GM10266 (cell line): ENCODE measurements around the gene ZNF136.

Source experiments
- DNase-seq: peaks from one replicate; pipeline ENCODE4 v3.0.0; 2012; ENCODE audit errors: extremely low spot score
- TF ChIP-seq, protein P1 (sequence below): IDR thresholded peaks from 2 replicates; pipeline ENCODE4 v1.5.1; 2012; ENCODE audit warnings: mild to moderate bottlenecking, low read depth; ENCODE audit not compliant: control insufficient read depth, insufficient read depth; ENCODE audit errors: missing control alignments

The ZNF136 gene

DNA sequence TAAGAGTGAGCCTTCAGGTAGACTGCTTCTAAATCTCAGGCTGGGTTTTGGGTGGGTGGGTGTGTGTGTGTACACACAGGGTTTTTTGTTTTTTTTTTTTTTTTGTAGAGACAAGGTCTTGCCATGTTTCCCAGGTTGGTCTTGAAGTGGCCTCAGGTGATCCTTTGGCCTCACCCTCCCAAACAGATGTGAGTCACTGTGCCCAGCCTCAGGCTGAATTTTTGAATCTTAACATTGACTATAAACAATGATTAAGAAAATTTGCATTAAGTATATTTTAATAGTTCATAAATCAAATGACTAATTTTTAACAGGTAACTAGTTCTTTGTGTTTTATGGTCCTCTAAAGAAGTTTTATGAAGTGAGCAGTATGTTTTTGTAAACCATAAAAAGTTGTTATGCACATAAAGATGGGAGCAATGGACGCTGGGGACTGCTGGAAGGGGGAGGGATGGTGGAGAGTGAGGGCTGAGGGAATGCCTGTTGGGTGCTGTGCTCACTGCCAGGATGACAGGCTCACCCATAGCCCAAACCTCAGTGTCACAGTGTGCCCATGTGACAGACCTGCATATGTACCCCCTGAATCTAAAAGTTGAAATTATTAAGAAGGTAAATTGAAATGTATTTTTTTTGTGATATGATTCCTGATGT is 60.2 kb downstream of the ZNF136 start:
- TF ChIP-seq, protein P1, sequence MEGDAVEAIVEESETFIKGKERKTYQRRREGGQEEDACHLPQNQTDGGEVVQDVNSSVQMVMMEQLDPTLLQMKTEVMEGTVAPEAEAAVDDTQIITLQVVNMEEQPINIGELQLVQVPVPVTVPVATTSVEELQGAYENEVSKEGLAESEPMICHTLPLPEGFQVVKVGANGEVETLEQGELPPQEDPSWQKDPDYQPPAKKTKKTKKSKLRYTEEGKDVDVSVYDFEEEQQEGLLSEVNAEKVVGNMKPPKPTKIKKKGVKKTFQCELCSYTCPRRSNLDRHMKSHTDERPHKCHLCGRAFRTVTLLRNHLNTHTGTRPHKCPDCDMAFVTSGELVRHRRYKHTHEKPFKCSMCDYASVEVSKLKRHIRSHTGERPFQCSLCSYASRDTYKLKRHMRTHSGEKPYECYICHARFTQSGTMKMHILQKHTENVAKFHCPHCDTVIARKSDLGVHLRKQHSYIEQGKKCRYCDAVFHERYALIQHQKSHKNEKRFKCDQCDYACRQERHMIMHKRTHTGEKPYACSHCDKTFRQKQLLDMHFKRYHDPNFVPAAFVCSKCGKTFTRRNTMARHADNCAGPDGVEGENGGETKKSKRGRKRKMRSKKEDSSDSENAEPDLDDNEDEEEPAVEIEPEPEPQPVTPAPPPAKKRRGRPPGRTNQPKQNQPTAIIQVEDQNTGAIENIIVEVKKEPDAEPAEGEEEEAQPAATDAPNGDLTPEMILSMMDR = no peak
- no peak for DNase-seq

DNA sequence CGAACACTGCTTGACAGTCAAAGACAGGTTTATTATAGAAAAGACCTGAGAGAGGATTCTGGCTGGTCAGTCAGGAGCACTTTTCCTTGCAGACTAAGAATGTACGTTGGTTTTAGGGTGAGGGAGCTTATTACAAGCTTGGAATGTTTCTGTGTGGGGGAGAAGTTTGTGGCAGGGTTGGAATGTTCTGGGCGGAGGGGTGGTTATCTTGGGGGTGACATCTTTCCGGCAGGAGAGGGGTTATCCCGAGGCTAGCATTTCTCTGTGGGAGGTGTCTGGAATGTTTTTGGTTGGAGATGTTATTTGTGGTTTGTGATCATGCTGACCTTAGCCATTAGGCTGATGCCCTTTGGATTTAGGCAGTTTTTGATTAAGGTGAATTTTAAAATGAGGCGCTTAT is 61.8 kb downstream of the ZNF136 start:
- TF ChIP-seq, protein P1 = no peak
- DNase-seq = no peak

DNA sequence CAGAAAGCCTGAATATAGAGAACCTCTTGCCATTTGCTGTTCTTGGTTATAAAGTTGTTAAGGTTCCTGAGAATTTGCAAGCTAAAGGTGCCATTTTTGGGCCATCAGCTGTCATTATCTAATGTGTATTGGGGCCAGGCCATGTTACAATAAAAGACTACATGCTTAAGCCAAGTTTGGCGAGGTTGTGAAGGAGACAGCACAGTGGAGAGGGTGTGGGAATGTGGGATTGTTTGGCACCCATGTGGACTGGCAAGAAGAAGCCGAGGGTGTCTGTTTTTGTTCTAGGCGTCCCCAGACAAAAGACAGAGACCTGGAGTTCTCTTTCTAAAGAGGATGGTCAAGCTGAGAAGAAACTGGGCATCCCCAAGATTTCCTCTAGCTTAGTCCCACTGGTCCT is 67.1 kb downstream of the ZNF136 start:
- DNase-seq = no peak
- TF ChIP-seq, protein P1 = no peak

DNA sequence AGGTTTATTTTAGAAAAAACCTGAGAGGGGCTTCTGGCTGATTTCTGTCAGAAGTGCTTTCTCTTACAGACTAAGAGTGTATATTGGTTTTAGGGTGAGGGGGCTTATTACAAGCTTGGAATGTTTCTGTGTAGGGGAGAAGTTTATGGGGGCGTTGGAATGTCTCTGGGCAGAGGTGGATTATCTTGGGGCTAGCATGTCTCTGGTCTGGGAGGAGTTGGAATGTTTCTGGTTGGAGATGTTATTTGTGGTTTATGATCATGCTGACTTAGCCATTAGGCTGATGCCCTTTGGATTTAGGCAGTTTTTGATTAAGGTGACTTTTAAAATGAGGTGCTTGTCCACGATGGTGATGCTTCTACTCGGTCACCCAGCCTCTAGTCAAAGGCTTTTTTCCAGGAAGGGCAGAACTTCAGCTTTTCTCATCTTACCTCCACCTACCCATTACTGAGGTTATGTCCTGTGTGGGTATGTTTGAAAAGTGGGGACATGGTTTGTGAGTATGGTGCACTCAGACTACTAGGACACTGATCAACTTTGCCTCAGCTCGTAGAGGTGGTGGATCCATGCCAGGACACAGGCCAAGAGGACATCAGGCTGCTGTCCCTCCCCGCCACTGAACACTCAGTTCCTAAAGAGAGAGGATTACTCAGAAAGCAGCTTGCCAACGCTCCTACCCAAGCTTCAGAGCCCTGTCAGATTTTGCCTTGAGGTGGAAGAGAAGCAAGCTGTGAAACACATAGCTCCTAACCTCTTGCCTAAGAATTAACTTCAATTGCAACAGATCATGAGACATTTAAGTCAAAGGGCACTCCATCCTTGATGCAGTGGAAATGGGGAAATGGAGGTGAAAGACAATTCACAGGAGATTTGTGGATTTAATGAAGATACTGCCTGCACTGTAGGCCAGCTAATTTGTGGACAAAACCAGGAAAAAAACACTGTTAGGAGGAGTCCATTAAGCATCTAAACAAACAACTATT is 68.1 kb downstream of the ZNF136 start:
- TF ChIP-seq, protein P1 = no peak
- no peak for DNase-seq

DNA sequence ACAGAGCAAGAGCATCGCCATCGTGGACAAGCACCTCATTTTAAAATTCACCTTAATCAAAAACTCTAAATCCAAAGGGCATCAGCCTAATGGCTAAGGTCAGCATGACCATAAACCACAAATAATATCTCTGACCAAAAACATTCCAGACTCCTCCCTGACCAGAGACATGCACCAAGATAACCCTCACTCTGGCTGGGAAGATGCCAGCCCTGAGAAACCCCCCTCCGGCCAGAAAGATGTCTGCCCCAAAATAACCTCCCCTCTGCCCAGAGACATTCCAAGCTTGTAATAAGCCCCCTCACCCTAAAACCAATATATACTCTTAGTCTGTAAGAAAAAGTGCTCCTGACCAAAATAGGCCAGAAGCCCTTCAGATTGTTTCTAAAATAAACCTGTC is 70.1 kb downstream of the ZNF136 start:
- no peak for DNase-seq
- TF ChIP-seq, protein P1 = no peak

DNA sequence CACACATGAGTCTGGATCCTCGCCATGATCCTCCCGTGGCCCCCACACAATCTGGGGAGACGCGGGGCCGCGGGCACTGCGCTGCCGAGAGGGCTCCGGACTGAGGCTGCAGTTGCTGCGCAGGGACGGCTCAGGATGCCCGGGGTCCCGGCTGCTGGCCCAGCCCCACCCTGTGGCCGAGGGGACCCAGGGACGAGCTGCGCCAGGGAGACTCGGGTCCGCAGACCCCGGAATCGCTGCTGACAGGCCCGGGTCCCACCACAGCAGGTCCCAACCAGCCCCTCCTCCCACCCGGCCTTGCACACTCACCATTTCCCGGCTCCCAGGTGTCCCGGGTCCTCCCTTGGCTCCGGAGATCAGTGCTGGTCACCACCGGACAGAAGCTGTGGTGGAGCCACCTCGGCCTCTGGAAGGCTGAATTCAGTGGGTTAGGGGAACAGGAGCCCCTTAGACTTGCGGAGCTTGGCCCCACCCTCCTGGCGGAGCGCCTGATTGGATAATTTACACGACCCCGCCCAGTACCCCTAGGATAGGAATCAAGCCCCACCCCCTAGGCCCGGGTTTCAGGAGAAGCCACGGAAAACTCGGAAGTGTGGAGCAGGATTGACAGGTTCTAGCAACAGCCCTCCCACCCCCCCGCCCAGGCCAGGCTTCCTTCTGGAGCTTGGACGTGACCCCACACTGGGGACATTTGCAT is 74.4 kb downstream of the ZNF136 start:
- TF ChIP-seq, protein P1 = no peak
- DNase-seq = no peak
